ENCODE measurements around the gene SEPTIN11. TPM values are rescaled to one million over a fixed set of nuclear protein-coding genes. Genes with fewer than 3 reads are reported as not detected.

Gene SEPTIN11
- polyA plus RNA-seq, 1 donor from 2014 or later, result 61.3 TPM

- no peak for TF ChIP-seq MXI1 (conservative IDR thresholded peaks at IDR 0.05; ENCODE audit: poor library complexity, severe bottlenecking)
- Histone ChIP-seq H3K4me3 (ENCODE audit: low read length) (no peak overlapping the region), H3K27ac (ENCODE audit: low read length) (no peak overlapping the region), H3K9me3 (ENCODE audit: low read length) (no peaks in the 10 kb centered on the region), H2AFZ (ENCODE audit: low read depth, low read length) (no peak overlapping the region), H3K27me3 (ENCODE audit: insufficient read depth, low read depth, low read length) (no peaks in the 10 kb centered on the region), H4K20me1 (ENCODE audit: insufficient read depth) (no peaks in the 10 kb centered on the region), H3K9ac (ENCODE audit: low read length) (no peak overlapping the region), H3K4me2 (ENCODE audit: low read length) (no peak overlapping the region), H3F3A (ENCODE audit: insufficient read depth, low read length, poor library complexity, severe bottlenecking) (no peaks in the 10 kb centered on the region), H3K36me3 (ENCODE audit: insufficient read depth, low read length) (peaks cover 7% of the 10 kb centered on the region), H3K9me2 (ENCODE audit: insufficient read depth, low read length) (no peaks in the 10 kb centered on the region), H3K79me2 (replicated peaks; ENCODE audit: insufficient read depth, low read length) (peaks cover 64% of the 10 kb centered on the region)
Measured at GRCh38 chr4:76974150-76974549, 24.6 kb downstream of the SEPTIN11 start.

GRCh38 chr4:76977113-76977512, 27.6 kb downstream of the SEPTIN11 start:
- no peak overlapping the region for H3K4me2 ChIP-seq (ENCODE audit: low read length)

More at GRCh38 chr4:76977113-76977512, 27.6 kb downstream of the SEPTIN11 start:
- Histone ChIP-seq H3K27me3 (ENCODE audit: insufficient read depth, low read depth, low read length) (no peaks in the 10 kb centered on the region), H3K9ac (ENCODE audit: low read length) (no peak overlapping the region), H3K4me3 (ENCODE audit: low read length) (no peak overlapping the region), H3K9me3 (ENCODE audit: low read length) (no peaks in the 10 kb centered on the region), H3K27ac (ENCODE audit: low read length) (no peak overlapping the region), H3K36me3 (ENCODE audit: insufficient read depth, low read length) (peaks cover 7% of the 10 kb centered on the region), H4K20me1 (ENCODE audit: insufficient read depth) (no peaks in the 10 kb centered on the region), H3F3A (ENCODE audit: insufficient read depth, low read length, poor library complexity, severe bottlenecking) (no peaks in the 10 kb centered on the region), H3K79me2 (replicated peaks; ENCODE audit: insufficient read depth, low read length) (peaks cover 67% of the 10 kb centered on the region), H3K9me2 (ENCODE audit: insufficient read depth, low read length) (no peaks in the 10 kb centered on the region), H2AFZ (ENCODE audit: low read depth, low read length) (no peak overlapping the region)
- TF ChIP-seq EP300 (conservative IDR thresholded peaks at IDR 0.05; ENCODE audit: poor library complexity, severe bottlenecking), result no peak
- TF ChIP-seq TAF1 (IDR thresholded peaks at IDR 0.05; ENCODE audit: low read depth), result no peak
- no peak for TF ChIP-seq REST (IDR thresholded peaks at IDR 0.05; ENCODE audit: borderline replicate concordance)
- no peak for TF ChIP-seq EZH2 (IDR thresholded peaks at IDR 0.05; ENCODE audit: borderline replicate concordance, insufficient read depth, low read length, poor library complexity, severe bottlenecking)
- no peak for TF ChIP-seq CTCF (IDR thresholded peaks at IDR 0.05; ENCODE audit: poor library complexity, severe bottlenecking)
- TF ChIP-seq MXI1 (conservative IDR thresholded peaks at IDR 0.05; ENCODE audit: poor library complexity, severe bottlenecking), result no peak
- no peak for TF ChIP-seq SMC3 (conservative IDR thresholded peaks at IDR 0.05; ENCODE audit: poor library complexity)
- no peak for TF ChIP-seq RAD21 (conservative IDR thresholded peaks at IDR 0.05)
- TF ChIP-seq POLR2AphosphoS5 (IDR thresholded peaks at IDR 0.05), result no peak
